ENCODE measurements around the gene CCDC196. TPM values are rescaled to one million over a fixed set of nuclear protein-coding genes. Genes with fewer than 3 reads are reported as not detected.
A peak's percentile ranks its signal among the peaks of the same experiment; 100 is the strongest.

The CCDC196 gene
- total and polyA plus RNA-seq, 2 of the 4 experiments (the other 2 are of a cell fraction): not detected

- no peak for TF ChIP-seq ELK1 (IDR thresholded peaks at IDR 0.05; ENCODE audit: borderline replicate concordance, low read depth, low read length)
- peak; percentile 69 for TF ChIP-seq RAD21 (IDR thresholded peaks at IDR 0.05; ENCODE audit: low read length)
Measured at GRCh38 chr14:66495218-66496098, 9.3 kb downstream of the CCDC196 start (continued).
